ENCODE data around the gene PIK3C2G. TPM values are rescaled to one million over a fixed set of nuclear protein-coding genes. Genes with fewer than 3 reads are reported as not detected.

The PIK3C2G gene
- total RNA-seq, 1 experiment from 2014 or later = not detected

DNA sequence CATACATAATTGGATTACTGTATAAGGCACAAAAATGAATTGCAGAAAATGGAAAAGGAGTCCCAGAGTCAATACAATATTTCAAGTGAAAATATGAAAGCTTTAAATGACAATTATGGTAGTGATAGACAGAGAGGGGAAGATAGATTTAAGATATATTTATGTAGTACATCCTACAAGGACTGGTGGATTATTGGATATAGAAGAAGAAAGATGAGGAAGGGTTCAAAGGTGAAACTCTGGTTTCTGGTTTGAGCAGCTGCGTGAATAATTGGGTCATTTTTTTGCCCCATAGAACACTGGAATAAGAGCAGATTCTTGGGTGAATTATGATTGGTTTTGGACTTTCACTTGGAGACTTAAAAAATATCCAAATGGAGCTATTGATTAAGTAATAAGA is 19.4 kb downstream of the PIK3C2G start:
- ChIA-PET POLR2A (no interaction called here), CTCF (no interaction called here), RAD21 (ENCODE audit: low non-redundant PET in 1 of 2, low total read pairs in 2 of 2, uncharacterized antibody in 2 of 2, unreplicated experiment in 2 of 2) (no interaction called here)
- H2AFZ ChIP-seq (ENCODE audit: low read depth, low read length, poor library complexity, severe bottlenecking) = no peak overlapping the region
- H3K9me2 ChIP-seq (ENCODE audit: insufficient read depth) = no peaks in the 10 kb centered on the region; the same call in 1 of the 2 replicates
- no peaks in the 10 kb centered on the region for H3K27me3 ChIP-seq (ENCODE audit: insufficient read depth, low read length)
- TF ChIP-seq, protein P1, sequence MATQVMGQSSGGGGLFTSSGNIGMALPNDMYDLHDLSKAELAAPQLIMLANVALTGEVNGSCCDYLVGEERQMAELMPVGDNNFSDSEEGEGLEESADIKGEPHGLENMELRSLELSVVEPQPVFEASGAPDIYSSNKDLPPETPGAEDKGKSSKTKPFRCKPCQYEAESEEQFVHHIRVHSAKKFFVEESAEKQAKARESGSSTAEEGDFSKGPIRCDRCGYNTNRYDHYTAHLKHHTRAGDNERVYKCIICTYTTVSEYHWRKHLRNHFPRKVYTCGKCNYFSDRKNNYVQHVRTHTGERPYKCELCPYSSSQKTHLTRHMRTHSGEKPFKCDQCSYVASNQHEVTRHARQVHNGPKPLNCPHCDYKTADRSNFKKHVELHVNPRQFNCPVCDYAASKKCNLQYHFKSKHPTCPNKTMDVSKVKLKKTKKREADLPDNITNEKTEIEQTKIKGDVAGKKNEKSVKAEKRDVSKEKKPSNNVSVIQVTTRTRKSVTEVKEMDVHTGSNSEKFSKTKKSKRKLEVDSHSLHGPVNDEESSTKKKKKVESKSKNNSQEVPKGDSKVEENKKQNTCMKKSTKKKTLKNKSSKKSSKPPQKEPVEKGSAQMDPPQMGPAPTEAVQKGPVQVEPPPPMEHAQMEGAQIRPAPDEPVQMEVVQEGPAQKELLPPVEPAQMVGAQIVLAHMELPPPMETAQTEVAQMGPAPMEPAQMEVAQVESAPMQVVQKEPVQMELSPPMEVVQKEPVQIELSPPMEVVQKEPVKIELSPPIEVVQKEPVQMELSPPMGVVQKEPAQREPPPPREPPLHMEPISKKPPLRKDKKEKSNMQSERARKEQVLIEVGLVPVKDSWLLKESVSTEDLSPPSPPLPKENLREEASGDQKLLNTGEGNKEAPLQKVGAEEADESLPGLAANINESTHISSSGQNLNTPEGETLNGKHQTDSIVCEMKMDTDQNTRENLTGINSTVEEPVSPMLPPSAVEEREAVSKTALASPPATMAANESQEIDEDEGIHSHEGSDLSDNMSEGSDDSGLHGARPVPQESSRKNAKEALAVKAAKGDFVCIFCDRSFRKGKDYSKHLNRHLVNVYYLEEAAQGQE (IDR thresholded peaks at IDR 0.05; ENCODE audit: low read depth) = no peak
- no peak overlapping the region for H3K9ac ChIP-seq (ENCODE audit: low read length)
- H4K20me1 ChIP-seq (ENCODE audit: insufficient read depth) = no peaks in the 10 kb centered on the region
- ATAC-seq (no peak), DNase-seq (ENCODE audit: low read depth, low spot score) (no peak)
- no peak overlapping the region for H3K27ac ChIP-seq (ENCODE audit: low read depth, low read length)
- H3K79me2 ChIP-seq (ENCODE audit: insufficient read depth, low read length) = no peaks in the 10 kb centered on the region
- H3K4me3 ChIP-seq (replicated peaks in 1 of 2; ENCODE audit: low read depth in 1 of 2, low read length in 2 of 2) = no peak overlapping the region
- peaks cover 4 to 6% of the 10 kb centered on the region in 2 experiments; a peak in 3 of 4 replicates for H3K4me1 ChIP-seq (ENCODE audit: control insufficient read depth in 1 of 2, insufficient read depth in 2 of 2, low read length in 2 of 2)
- H3K9me3 ChIP-seq (ENCODE audit: control insufficient read depth in 1 of 2, insufficient read depth in 1 of 2, low read depth in 1 of 2, low read length in 2 of 2) = no peaks in the 10 kb centered on the region
- H3K4me2 ChIP-seq (ENCODE audit: low read length) = no peak overlapping the region
- H3K36me3 ChIP-seq (ENCODE audit: control insufficient read depth in 1 of 2, insufficient read depth in 2 of 2, low read length in 2 of 2) = no peaks in the 10 kb centered on the region
- intact Hi-C loops (cut with micrococcal nuclease) = no loop called here
- no TSS peak for BruUV-seq (replicated peaks)

DNA sequence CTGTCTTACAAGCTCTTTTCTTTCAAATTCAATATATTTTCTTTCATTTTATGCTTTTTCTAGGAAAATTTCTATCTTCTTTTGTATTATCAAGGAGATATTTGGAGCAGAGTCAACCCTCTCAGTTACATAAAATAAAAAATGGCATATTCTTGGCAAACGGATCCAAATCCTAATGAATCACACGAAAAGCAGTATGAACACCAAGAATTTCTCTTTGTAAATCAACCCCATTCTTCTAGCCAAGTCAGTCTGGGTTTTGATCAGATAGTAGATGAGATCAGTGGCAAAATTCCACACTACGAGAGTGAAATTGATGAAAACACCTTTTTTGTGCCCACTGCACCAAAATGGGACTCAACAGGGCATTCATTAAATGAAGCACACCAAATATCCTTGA is 20.6 kb downstream of the PIK3C2G start:
- H3K4me1 ChIP-seq (ENCODE audit: control insufficient read depth in 1 of 2, insufficient read depth in 2 of 2, low read length in 2 of 2) = no peaks in the 10 kb centered on the region
- DNase-seq (ENCODE audit: low read depth, low spot score) (no peak), ATAC-seq (no peak)
- TF ChIP-seq CEBPB (IDR thresholded peaks at IDR 0.05; ENCODE audit: low read depth) = no peak
- no peak for TF ChIP-seq CTCF (IDR thresholded peaks at IDR 0.05 in 2 of 3, conservative IDR thresholded peaks at IDR 0.05 in 1 of 3; ENCODE audit: borderline replicate concordance in 1 of 3, insufficient read depth in 1 of 3, low read depth in 2 of 3, low read length in 2 of 3)
- TF ChIP-seq EGR1 (IDR thresholded peaks at IDR 0.05; ENCODE audit: low read depth) = no peak
- TF ChIP-seq MAX (IDR thresholded peaks at IDR 0.05) = no peak
- TF ChIP-seq, protein P1 (IDR thresholded peaks at IDR 0.05; ENCODE audit: low read depth) = no peak
- no peak for TF ChIP-seq FOSL1 (IDR thresholded peaks at IDR 0.05; ENCODE audit: low read depth)
- no peak for TF ChIP-seq ZFX (IDR thresholded peaks at IDR 0.05)
- TF ChIP-seq CBX3 (IDR thresholded peaks at IDR 0.05; ENCODE audit: low read depth) = no peak
- no peak for TF ChIP-seq EZH2phosphoT487 (IDR thresholded peaks at IDR 0.05; ENCODE audit: borderline replicate concordance)
- no peak for TF ChIP-seq ZNF274 (IDR thresholded peaks at IDR 0.05; ENCODE audit: low read depth, low read length)
- no peak overlapping the region for H3K4me2 ChIP-seq (ENCODE audit: low read length)
- no TSS peak for BruUV-seq (replicated peaks)
- RAD21 ChIA-PET (ENCODE audit: low non-redundant PET in 1 of 2, low total read pairs in 2 of 2, uncharacterized antibody in 2 of 2, unreplicated experiment in 2 of 2) = no interaction called here
- H3K9me3 ChIP-seq (ENCODE audit: control insufficient read depth in 1 of 2, insufficient read depth in 1 of 2, low read depth in 1 of 2, low read length in 2 of 2) = no peaks in the 10 kb centered on the region
- no peak overlapping the region for H3K4me3 ChIP-seq (replicated peaks in 1 of 2; ENCODE audit: low read depth in 1 of 2, low read length in 2 of 2)
- intact Hi-C loops (cut with micrococcal nuclease) = no loop called here
- no peaks in the 10 kb centered on the region for H4K20me1 ChIP-seq (ENCODE audit: insufficient read depth)
- CTCF ChIA-PET = no interaction called here
- no peak overlapping the region for H3K27ac ChIP-seq (ENCODE audit: low read depth, low read length)
- H3K27me3 ChIP-seq (ENCODE audit: insufficient read depth, low read length) = no peaks in the 10 kb centered on the region
- no peaks in the 10 kb centered on the region; the same call in 1 of the 2 replicates for H3K9me2 ChIP-seq (ENCODE audit: insufficient read depth)
- POLR2A ChIA-PET = no interaction called here
- no peak overlapping the region for H2AFZ ChIP-seq (ENCODE audit: low read depth, low read length, poor library complexity, severe bottlenecking)
- no peaks in the 10 kb centered on the region for H3K79me2 ChIP-seq (ENCODE audit: insufficient read depth, low read length)
- no peaks in the 10 kb centered on the region for H3K36me3 ChIP-seq (ENCODE audit: control insufficient read depth in 1 of 2, insufficient read depth in 2 of 2, low read length in 2 of 2)
- no peak overlapping the region for H3K9ac ChIP-seq (ENCODE audit: low read length)

Data from HCT116 (cell line).